Psoas muscle (tissue), 8 donors: ENCODE results near the gene QSER1. TPM values are rescaled to one million over a fixed set of nuclear protein-coding genes. Genes with fewer than 3 reads are reported as not detected.

Source experiments
- ATAC-seq, 4 donors: fragments of 200-7000 bp; cut with Tn5 transposase; one replicate each; pipeline ENCODE4 v1.9.1; 2020; ENCODE audit warnings: moderate library complexity in 3 of 4, mild to moderate bottlenecking in 2 of 4
- DNase-seq, 2 donors: peaks; one replicate each; pipeline ENCODE4 v3.0.0-alpha.2; 2020
- H3K27ac ChIP-seq: fragments of 200-600 bp; one replicate; pipeline ENCODE4 v1.8.0; 2022
- H3K27me3 ChIP-seq, 3 donors: fragments of 200-600 bp in 1 of 3; one replicate each; pipeline versions ENCODE4 v1.6.1 to v1.8.0; 2013 to 2022; ENCODE audit warnings: low read length in 2 of 3, mild to moderate bottlenecking in 2 of 3, moderate library complexity in 1 of 3; ENCODE audit not compliant: insufficient read depth in 3 of 3
- H3K36me3 ChIP-seq, 2 donors: fragments of 200-600 bp in 1 of 2; one replicate each; pipeline versions ENCODE4 v1.6.1 to v1.8.0; 2013 to 2022; ENCODE audit warnings: low read depth in 1 of 2, mild to moderate bottlenecking in 1 of 2, moderate library complexity in 1 of 2; ENCODE audit not compliant: insufficient read depth in 1 of 2
- H3K4me1 ChIP-seq: fragments of 200-600 bp; one replicate; pipeline ENCODE4 v1.8.0; 2022
- H3K4me3 ChIP-seq: fragments of 200-600 bp; one replicate; pipeline ENCODE4 v1.8.0; 2022; ENCODE audit warnings: mild to moderate bottlenecking
- H3K9me3 ChIP-seq: fragments of 200-600 bp; one replicate; pipeline ENCODE4 v1.8.0; 2022
- CTCF ChIP-seq: fragments of 200-600 bp; IDR thresholded peaks from one replicate; pipeline ENCODE4 v1.8.0; 2022; ENCODE audit warnings: antibody characterized with exemption
- WGBS, 3 donors: extraction: QIAGEN DNeasy Blood & Tissue Kit; methylation state at CpG; one replicate each; pipeline versions ENCODE4 v1.1.6 to v1.1.7; 2013; 5-methylcytosine and 5-hydroxymethylcytosine counted together
- intact Hi-C, 2 donors: fragments of 100-400 bp; cut with DNase I; formaldehyde crosslinking; loops; one replicate each; pipeline versions ENCODE4 v1.11.0 to v1.14.2; 2022
- polyA plus RNA-seq, 3 donors: library from polyadenylated mRNA; stranded (reverse); fragments of 200-250 nt; gene quantifications; one replicate each; pipeline ENCODE4 v1.2.3, GENCODE V29; 2013
- total RNA-seq, 4 donors: library from RNA; stranded (reverse); fragmentation: NEBNext Ultra II Directional in 2 of 4; extraction: Animal tissue kit (Norgen Biotek cat#: 25700) in 2 of 4; gene quantifications; one replicate each; pipeline versions ENCODE4 v1.2.1 to v1.2.4, GENCODE V29; 2021 to 2023
- donor health status: healthy with polysubstance abuse.
- donor health status: DM: no; HTN: no; CAD: no; lungs with moderate emphysema.
- donor health status: Bipolar disorder and iron deficiency.
- donor health status: healthy.
- donor health status: DM: yes; HTN: yes; CAD: no.
- donor health status: DM: no; HTN: no; CAD: no.
- donor health status: DM: no; HTN: no; CAD: no.
- donor health status: DM: yes; HTN: yes; CAD: no.

The QSER1 gene
- total and polyA plus RNA-seq, 7 donors, result 2.4 to 19.3 (median 11.8) TPM

- Histone ChIP-seq H3K36me3 (no peaks in the 10 kb centered on the region), H3K4me1 (peaks cover 13% of the 10 kb centered on the region), H3K4me3 (peak overlapping the region; percentile 78), H3K27ac (peak overlapping the region; percentile 90), H3K27me3 (no peaks in the 10 kb centered on the region), H3K9me3 (no peaks in the 10 kb centered on the region)
- 1% methylated on average over 56 to 66 of the region's 66 CpGs for WGBS, 3 donors
- peak; percentile 51 for TF ChIP-seq CTCF
- ATAC-seq (peak; percentile 69 to 84 (median 78)), DNase-seq (peak; percentile 50 to 75)
- intact Hi-C loops, result loop anchor here in 1 of 2 donors (10.0 kb wide), 1 partner anchor 309 kb away; the partner anchor contains the start of gene EIF3M
Measured at GRCh38 chr11:32893343-32894148, 935 bp downstream of the QSER1 start.

- WGBS, 3 donors, result 7 to 11% (median 8%) methylated on average over 14 of the region's 14 CpGs
- H3K4me1 ChIP-seq, result peaks cover 13% of the 10 kb centered on the region
- no peak for TF ChIP-seq CTCF
- H3K27ac ChIP-seq, result peak overlapping the region; percentile 90
- DNase-seq (no peak), ATAC-seq (peak in 3 of 4 donors; percentile 28 to 39 (median 31))
- intact Hi-C loops, result loop anchor here in 1 of 2 donors (10.0 kb wide), 1 partner anchor 309 kb away; the partner anchor contains the start of gene EIF3M
- H3K36me3 ChIP-seq, result peaks cover 0 to 5% of the 10 kb centered on the region in 2 donors
- H3K9me3 ChIP-seq, result no peaks in the 10 kb centered on the region
- no peaks in the 10 kb centered on the region for H3K27me3 ChIP-seq
- peak overlapping the region; percentile 78 for H3K4me3 ChIP-seq
Measured at GRCh38 chr11:32894149-32894827, 1.7 kb downstream of the QSER1 start.

DNA sequence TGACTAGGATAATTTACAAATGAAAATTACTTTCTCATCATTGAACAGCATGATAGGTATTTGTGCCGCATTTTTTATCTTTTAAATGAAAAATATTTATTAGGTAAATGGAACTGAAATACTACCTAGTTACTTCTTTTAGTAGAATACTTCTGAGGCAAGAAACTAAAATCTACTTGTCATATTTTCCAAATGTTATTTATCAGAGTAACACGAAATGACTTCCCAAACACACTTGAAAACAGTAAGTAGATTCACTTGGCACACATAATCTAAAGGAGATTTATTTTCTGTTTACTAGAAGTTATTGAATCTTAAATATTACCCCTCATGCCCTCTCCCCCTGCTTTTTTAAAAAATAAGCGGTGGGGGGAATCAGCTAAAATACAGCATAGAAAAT is 2.3 kb downstream of the QSER1 start:
- Histone ChIP-seq H3K9me3 (no peaks in the 10 kb centered on the region), H3K27me3 (no peaks in the 10 kb centered on the region), H3K36me3 (peaks cover 0 to 5% of the 10 kb centered on the region in 2 donors), H3K27ac (no peak overlapping the region), H3K4me3 (no peak overlapping the region), H3K4me1 (peaks cover 15% of the 10 kb centered on the region)
- intact Hi-C loops, result loop anchor here in 1 of 2 donors (10.0 kb wide), 1 partner anchor 310 kb away; the partner anchor contains the start of gene EIF3M
- WGBS, 3 donors, result 65 to 74% (median 74%) methylated on average over 3 of the region's 3 CpGs
- DNase-seq (no peak), ATAC-seq (no peak)
- no peak for TF ChIP-seq CTCF

DNA sequence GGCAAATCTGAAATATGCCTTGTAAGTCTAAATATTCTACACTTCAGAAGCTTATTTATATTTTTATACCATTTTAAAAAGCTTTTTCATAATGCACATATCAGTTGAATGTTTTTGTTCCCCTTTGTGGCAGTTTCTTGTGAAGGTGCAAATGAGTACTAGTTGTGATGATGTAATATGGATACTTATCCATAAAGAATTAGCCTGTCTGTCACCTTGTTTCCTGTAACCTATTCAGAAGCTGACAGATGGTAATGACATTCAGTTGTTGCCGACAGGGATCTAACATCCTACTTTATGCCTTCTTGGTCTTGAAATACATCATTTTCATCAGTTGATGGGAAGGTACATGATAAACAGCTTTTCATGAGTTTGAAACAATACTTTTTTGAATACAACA is 2.9 kb downstream of the QSER1 start:
- TF ChIP-seq CTCF, result no peak
- DNase-seq (no peak), ATAC-seq (no peak)
- H3K4me1 ChIP-seq, result peaks cover 18% of the 10 kb centered on the region
- no peak overlapping the region for H3K27ac ChIP-seq
- peaks cover 0 to 5% of the 10 kb centered on the region in 2 donors for H3K36me3 ChIP-seq
- H3K9me3 ChIP-seq, result no peaks in the 10 kb centered on the region
- intact Hi-C loops, result loop anchor here in 1 of 2 donors (10.0 kb wide), 1 partner anchor 311 kb away; the partner anchor contains the start of gene EIF3M
- WGBS, 3 donors, result 30 to 41% (median 32%) methylated on average over 1 of the region's 1 CpG
- H3K27me3 ChIP-seq, result no peaks in the 10 kb centered on the region
- no peak overlapping the region for H3K4me3 ChIP-seq
